Retinal pigment epithelial cell (primary cell): Measurements from ENCODE around the gene ST3GAL3.
A peak's percentile ranks its signal among the peaks of the same experiment; 100 is the strongest.

Experiments used
- DNase-seq: peaks from one replicate; pipeline ENCODE4 v3.0.0-alpha.2; 2010; ENCODE audit warnings: low read depth
- H3K4me3 ChIP-seq: 2 replicates; pipeline ENCODE4 v1.5.1; 2011; ENCODE audit warnings: mild to moderate bottlenecking, low read length, control low read depth, moderate library complexity
- TF ChIP-seq, protein P1 (sequence below): conservative IDR thresholded peaks from 2 replicates; pipeline ENCODE4 v1.5.1; 2011; ENCODE audit warnings: low read depth, low read length, control low read depth, inconsistent platforms

Gene ST3GAL3

DNA sequence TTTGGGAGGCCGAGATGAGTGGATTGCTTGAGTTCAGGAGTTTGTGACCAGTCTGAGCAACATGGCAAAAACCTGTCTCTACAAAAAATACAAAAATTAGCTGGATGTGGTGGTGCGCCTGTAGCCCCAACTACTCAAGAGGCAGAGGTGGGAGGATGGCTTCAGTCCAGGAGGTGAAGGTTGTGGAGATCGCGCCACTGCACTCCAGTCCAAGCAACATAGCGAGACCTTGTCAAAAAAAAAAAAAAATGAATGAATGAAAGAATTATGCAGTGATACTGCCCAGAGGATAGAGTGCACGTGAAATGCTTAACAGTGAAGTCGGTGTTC lies 262.0 kb downstream of the ST3GAL3 start:
- peak overlapping the region; percentile 98 for H3K4me3 ChIP-seq
- TF ChIP-seq, protein P1, sequence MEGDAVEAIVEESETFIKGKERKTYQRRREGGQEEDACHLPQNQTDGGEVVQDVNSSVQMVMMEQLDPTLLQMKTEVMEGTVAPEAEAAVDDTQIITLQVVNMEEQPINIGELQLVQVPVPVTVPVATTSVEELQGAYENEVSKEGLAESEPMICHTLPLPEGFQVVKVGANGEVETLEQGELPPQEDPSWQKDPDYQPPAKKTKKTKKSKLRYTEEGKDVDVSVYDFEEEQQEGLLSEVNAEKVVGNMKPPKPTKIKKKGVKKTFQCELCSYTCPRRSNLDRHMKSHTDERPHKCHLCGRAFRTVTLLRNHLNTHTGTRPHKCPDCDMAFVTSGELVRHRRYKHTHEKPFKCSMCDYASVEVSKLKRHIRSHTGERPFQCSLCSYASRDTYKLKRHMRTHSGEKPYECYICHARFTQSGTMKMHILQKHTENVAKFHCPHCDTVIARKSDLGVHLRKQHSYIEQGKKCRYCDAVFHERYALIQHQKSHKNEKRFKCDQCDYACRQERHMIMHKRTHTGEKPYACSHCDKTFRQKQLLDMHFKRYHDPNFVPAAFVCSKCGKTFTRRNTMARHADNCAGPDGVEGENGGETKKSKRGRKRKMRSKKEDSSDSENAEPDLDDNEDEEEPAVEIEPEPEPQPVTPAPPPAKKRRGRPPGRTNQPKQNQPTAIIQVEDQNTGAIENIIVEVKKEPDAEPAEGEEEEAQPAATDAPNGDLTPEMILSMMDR = no peak
- no peak for DNase-seq

DNA sequence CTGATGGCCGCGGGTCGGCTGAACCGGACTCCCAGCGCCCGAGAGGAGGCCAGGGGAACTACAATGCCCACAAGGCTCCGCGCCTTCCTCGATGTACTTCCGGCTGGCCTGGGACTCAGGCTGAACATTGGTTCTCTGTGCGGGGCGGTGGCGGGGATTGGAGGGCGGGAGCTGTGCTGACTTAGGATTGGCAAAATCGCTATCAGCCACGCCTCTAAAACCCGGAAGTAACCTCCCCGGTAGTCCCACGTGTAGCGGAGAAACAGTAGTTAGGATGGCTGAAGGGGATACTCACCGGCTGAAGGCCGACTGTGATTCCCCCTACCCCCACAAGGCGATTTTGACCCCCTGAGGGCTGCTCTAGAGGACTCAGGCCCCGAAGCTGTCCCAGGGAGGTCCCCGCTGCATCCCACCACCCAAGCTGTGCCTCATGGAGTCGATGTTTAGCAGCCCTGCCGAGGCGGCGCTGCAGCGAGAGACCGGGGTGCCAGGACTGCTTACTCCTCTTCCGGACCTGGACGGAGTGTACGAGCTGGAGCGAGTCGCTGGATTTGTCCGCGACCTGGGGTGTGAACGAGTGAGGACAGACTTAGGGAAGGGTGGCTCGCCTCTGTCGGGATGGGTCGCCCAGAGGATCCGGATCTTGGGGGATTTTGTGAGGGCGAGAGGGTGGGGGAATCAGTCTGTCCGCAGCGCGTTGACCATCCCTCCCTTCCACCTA lies 262.6 kb downstream of the ST3GAL3 start, which contains the start of gene DPH2:
TSS of gene DPH2 (plus strand) at position 265 of the 721 bp plus-strand sequence. CDS start at position 431, 166 bp downstream.
- H3K4me3 ChIP-seq = peak within 1 kb of the TSS; percentile 98
- TF ChIP-seq, protein P1 = peak; percentile 18
- DNase-seq = peak; percentile 91

DNA sequence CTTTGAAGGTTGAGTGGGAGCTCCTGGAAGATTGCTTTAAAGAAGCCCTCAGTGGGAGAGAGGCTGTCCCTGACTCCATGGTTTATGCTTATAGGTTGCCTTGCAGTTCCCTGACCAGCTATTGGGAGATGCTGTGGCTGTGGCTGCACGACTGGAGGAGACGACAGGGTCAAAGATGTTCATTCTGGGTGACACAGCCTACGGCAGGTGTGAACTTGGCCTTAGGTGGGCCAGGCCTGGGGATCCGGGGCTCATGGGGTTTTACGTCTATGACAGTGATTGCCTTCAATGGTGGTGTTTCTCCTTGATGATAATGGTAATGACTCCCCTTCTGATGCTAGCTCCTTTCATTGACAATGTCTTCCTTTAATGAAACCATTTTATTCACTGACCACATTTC lies 263.2 kb downstream of the ST3GAL3 start:
- DNase-seq = no peak
- TF ChIP-seq, protein P1 = no peak
- H3K4me3 ChIP-seq = peak overlapping the region; percentile 98

DNA sequence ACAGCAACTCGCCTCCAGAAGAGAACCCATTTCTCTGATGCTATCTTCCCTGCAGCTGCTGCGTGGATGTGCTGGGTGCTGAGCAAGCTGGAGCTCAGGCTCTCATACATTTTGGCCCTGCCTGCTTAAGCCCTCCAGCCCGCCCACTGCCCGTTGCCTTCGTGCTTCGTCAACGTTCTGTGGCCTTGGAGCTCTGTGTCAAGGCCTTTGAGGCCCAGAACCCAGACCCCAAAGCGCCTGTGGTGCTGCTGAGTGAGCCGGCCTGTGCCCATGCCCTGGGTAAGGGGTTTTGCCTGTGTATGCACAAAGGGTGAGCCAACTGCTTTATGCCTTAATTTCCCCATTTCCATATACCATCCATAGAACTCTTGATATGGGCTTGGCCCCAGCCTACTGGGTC lies 263.6 kb downstream of the ST3GAL3 start:
- DNase-seq = no peak
- TF ChIP-seq, protein P1 = no peak
- H3K4me3 ChIP-seq = no peak overlapping the region

DNA sequence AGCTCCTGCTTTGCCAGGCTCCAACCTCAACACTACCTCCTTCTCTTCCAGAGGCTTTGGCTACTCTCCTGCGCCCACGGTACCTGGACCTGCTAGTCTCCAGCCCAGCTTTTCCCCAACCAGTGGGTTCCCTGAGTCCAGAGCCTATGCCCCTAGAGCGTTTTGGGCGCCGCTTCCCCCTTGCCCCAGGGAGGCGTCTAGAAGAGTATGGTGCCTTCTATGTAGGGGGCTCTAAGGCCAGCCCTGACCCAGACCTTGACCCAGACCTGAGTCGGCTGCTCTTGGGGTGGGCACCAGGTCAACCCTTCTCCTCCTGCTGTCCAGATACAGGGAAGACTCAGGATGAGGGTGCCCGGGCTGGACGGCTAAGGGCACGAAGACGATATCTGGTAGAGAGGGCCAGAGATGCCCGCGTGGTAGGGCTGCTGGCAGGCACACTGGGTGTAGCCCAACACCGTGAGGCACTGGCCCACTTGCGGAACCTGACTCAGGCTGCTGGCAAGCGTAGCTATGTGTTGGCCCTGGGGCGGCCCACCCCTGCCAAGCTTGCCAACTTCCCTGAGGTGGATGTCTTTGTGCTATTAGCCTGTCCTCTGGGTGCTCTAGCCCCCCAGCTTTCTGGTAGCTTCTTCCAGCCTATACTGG lies 264.1 kb downstream of the ST3GAL3 start:
- DNase-seq = no peak
- H3K4me3 ChIP-seq = no peak overlapping the region
- TF ChIP-seq, protein P1 = no peak

DNA sequence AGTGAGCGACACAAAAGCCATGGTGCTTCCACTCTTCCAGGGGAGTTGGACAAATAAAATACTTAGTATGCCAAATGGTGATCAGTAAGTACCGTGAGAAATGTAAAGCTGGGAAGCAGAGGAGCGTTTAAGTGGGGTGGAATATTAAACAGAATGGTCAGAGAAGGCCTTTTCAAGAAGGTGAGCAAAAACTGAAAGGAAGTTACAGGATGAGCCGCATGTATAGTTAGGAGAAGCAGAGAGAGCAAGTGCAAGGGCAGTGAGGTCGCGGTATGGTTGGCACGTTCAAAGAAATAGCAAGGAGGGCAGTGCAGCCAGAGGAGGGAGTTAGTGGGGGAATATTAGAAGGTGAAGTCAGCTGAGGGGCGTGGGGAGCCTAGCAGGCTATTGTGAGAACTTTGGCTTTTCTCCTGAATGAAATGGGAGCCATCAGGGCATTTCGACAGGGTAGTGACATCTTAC lies 266.7 kb downstream of the ST3GAL3 start:
- DNase-seq = no peak
- TF ChIP-seq, protein P1 = no peak
- H3K4me3 ChIP-seq = peak overlapping the region; percentile 84
